Gastroesophageal sphincter (tissue), 4 donors: ENCODE measurements around the gene IL27RA. TPM values are rescaled to one million over a fixed set of nuclear protein-coding genes. Genes with fewer than 3 reads are reported as not detected.

Experiments
- ATAC-seq: fragments of 150-250 bp; one replicate; pipeline ENCODE4 v1.9.1; 2016; ENCODE audit warnings: mild to moderate bottlenecking, moderate library complexity
- H3K27ac ChIP-seq, 4 donors: fragments of 200-600 bp; sonication (generic) in 3 of 4; 1 replicate in 3 of 4; 2 replicates in 1 of 4; pipeline ENCODE4 v1.5.1; 2016 to 2019
- H3K27me3 ChIP-seq: fragments of 200-600 bp; sonication (generic); one replicate; pipeline ENCODE4 v1.5.1; 2019
- H3K36me3 ChIP-seq, 2 donors: fragments of 200-600 bp; sonication (generic); one replicate each; pipeline ENCODE4 v1.5.1; 2019; ENCODE audit warnings: control low read depth in 1 of 2
- H3K4me1 ChIP-seq, 3 donors: fragments of 200-600 bp; sonication (generic); 1 replicate in 2 of 3; 2 replicates in 1 of 3; pipeline ENCODE4 v1.5.1; 2016 to 2019; ENCODE audit warnings: control low read depth in 2 of 3
- H3K4me3 ChIP-seq, 2 donors: fragments of 200-600 bp; sonication (generic); one replicate each; pipeline ENCODE4 v1.5.1; 2019; ENCODE audit warnings: mild to moderate bottlenecking in 1 of 2, moderate library complexity in 1 of 2
- H3K9me3 ChIP-seq, 3 donors: fragments of 200-600 bp; sonication (generic); one replicate each; pipeline ENCODE4 v1.5.1; 2017 to 2019; ENCODE audit warnings: control low read depth in 2 of 3
- EP300 ChIP-seq: sonication (generic); formaldehyde crosslinking; IDR thresholded peaks from one replicate; pipeline ENCODE4 v1.6.1; 2017; ENCODE audit warnings: antibody characterized with exemption, mild to moderate bottlenecking
- POLR2A ChIP-seq, 2 donors: fragments of 450-650 bp; IDR thresholded peaks; one replicate each; pipeline ENCODE4 v1.6.1; 2017; ENCODE audit warnings: antibody characterized with exemption in 2 of 2, mild to moderate bottlenecking in 2 of 2, moderate library complexity in 1 of 2
- POLR2AphosphoS5 ChIP-seq: sonication (generic); formaldehyde crosslinking; IDR thresholded peaks from one replicate; pipeline ENCODE4 v1.6.1; 2017; ENCODE audit warnings: antibody characterized with exemption
- WGBS, 2 donors: methylation state at CpG; one replicate each; pipeline ENCODE4 v1.1.5; 2018; ENCODE audit warnings: low coverage in 1 of 2; 5-methylcytosine and 5-hydroxymethylcytosine counted together
- total RNA-seq, 4 donors: library from RNA; depleted of rRNA; stranded (reverse); fragments of >200 nt; gene quantifications; one replicate each; pipeline ENCODE4 v1.1.0, GENCODE V29; 2016
- TF ChIP-seq, protein P1 (sequence below), 4 experiments: fragments of 200-600 bp in 2 of 4; fragments of 450-650 bp in 2 of 4; sonication (generic) in 1 of 4; IDR thresholded peaks; one replicate each; pipeline ENCODE4 v1.5.1; 2017 to 2019; ENCODE audit warnings: antibody characterized with exemption in 4 of 4, mild to moderate bottlenecking in 2 of 4, moderate library complexity in 2 of 4

Gene IL27RA
- total RNA-seq, 4 donors from 2014 or later = 1.1 to 5.4 (median 3.1) TPM

DNA sequence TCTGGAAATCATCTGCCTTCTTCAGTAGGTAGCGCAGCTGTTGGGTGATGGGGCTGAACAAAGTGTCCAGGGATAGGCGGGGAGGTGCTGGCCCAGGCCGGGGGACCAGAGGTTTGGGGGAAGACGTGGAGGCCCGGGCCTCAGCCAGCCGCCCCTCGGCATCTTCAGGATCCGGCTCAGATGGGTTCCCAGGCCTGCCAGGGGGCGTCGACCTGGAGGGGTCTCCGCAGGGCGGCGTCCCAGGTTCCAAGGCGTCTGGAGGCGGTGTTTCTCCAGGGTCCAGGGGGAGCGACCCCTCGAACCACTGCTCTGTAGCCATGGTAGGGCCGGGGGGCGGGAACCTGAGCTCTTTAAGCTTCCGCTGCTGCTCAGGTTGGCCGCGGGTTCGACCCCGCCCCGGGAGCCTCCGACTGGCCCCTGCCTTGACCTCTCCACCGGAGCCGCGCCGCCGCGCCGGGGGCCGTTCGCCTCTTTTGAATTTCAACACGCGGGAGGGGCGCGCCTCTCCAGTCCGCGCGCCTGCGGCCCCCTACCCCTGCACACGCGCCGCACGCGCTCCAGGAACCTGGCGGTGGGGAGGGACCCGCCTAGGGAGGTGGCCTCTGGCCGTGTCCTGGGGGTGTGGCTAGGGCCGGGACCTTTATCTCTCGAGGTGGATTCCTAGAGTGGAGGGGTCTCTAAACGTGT is 53.9 kb downstream of the IL27RA start, which contains the start of gene C19orf67:
Gene C19orf67, minus strand, starts transcription at position 475 of the 687 bp plus-strand sequence. Its CDS starts 156 bp downstream, at position 319.
- WGBS, 2 donors = 100% methylated on average over 1 of the region's 54 CpGs; no CpG with 5 or more reads in 1 of the 2 donors
- Histone ChIP-seq H3K4me1 (peaks cover 0 to 34% (median 23%) of the 10 kb centered on the region in 3 donors), H3K27ac (peak within 1 kb of the TSS in 1 of 4 donors; percentile 7), H3K4me3 (no peak within 1 kb of the TSS), H3K27me3 (no peaks in the 10 kb centered on the region), H3K9me3 (no peaks in the 10 kb centered on the region), H3K36me3 (peaks cover 0 to 17% of the 10 kb centered on the region in 2 donors)
- TF ChIP-seq POLR2AphosphoS5 (no peak), EP300 (no peak), POLR2A (IDR thresholded peaks at IDR 0.05) (no peak)
- TF ChIP-seq, protein P1, sequence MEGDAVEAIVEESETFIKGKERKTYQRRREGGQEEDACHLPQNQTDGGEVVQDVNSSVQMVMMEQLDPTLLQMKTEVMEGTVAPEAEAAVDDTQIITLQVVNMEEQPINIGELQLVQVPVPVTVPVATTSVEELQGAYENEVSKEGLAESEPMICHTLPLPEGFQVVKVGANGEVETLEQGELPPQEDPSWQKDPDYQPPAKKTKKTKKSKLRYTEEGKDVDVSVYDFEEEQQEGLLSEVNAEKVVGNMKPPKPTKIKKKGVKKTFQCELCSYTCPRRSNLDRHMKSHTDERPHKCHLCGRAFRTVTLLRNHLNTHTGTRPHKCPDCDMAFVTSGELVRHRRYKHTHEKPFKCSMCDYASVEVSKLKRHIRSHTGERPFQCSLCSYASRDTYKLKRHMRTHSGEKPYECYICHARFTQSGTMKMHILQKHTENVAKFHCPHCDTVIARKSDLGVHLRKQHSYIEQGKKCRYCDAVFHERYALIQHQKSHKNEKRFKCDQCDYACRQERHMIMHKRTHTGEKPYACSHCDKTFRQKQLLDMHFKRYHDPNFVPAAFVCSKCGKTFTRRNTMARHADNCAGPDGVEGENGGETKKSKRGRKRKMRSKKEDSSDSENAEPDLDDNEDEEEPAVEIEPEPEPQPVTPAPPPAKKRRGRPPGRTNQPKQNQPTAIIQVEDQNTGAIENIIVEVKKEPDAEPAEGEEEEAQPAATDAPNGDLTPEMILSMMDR (IDR thresholded peaks at IDR 0.05) = no peak
- no peak for ATAC-seq

DNA sequence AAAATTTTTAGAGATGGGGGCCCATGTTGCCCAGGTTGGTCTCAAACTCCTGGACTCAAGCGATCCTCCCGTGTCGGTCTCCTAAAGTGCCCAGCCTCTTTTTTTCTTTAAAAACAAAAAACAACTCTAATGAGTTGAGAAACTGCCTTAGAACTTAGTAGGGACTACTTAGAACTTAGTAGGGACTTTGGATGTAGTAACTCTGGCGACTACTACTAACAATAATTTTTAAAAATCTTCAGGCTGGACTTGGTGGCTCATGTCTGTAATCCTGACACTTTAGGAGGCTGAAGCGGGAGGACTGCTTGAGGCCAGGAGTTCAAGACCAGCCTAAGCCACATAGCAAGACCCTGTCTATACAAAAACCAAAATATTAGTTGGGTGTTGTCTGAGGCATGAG is 54.5 kb downstream of the IL27RA start:
- H3K4me3 ChIP-seq = no peak overlapping the region
- no peaks in the 10 kb centered on the region for H3K9me3 ChIP-seq
- peaks cover 0 to 17% of the 10 kb centered on the region in 2 donors for H3K36me3 ChIP-seq
- 93 to 100% methylated on average over 2 to 5 of the region's 5 CpGs for WGBS, 2 donors
- no peak for ATAC-seq
- H3K4me1 ChIP-seq = peaks cover 0 to 30% (median 20%) of the 10 kb centered on the region in 3 donors
- no peak overlapping the region for H3K27ac ChIP-seq
- TF ChIP-seq, protein P1 (IDR thresholded peaks at IDR 0.05) = no peak
- no peaks in the 10 kb centered on the region for H3K27me3 ChIP-seq

DNA sequence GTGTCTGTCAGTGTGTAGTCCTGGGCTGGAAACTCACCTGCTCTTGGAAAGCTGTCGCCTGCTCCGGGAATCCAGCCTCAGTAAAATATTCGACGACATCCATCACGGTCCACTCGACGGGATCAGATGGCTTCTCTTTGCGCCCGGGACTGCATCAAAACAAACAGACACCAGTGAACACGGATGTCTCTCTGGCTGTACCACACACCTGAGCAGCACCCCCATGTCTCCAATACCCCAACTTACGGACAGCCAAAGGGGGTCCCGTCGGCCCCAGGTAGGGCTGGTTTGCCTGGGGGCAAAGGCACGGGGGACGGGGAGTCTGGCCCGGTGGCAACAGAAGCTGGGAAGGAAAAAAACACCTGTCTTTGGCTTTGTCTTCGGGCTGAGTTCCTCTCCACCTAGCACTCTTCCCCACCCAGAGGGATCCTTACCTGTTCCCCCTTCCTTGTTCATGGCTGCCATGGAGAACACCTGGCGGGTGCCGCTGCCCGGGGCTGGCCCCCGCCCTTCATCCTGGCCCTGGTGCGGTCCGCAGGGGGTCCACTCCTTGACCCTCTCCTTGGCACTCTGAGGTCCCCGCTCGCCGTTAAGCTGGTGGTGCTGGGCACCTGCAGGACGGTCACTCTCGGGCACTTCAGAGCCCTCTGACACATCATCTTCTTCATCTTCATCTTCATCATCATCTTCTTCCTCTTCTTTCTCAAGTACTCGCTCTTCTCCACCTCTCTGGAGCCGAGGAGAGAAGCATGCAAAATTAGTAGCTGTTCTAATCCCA is 57.3 kb downstream of the IL27RA start:
- Histone ChIP-seq H3K27ac (peak overlapping the region in 2 of 4 donors; percentile 97 to 99), H3K27me3 (no peaks in the 10 kb centered on the region), H3K9me3 (peaks cover 0 to 12% (median 0%) of the 10 kb centered on the region in 3 donors), H3K4me3 (peak overlapping the region in 1 of 2 donors; percentile 89), H3K36me3 (peaks cover 0 to 17% of the 10 kb centered on the region in 2 donors), H3K4me1 (peaks cover 0 to 25% (median 10%) of the 10 kb centered on the region in 3 donors)
- TF ChIP-seq POLR2AphosphoS5 (no peak), POLR2A (IDR thresholded peaks at IDR 0.05) (no peak), EP300 (no peak)
- TF ChIP-seq, protein P1 (IDR thresholded peaks at IDR 0.05) = no peak
- WGBS, 2 donors = 59 to 78% methylated on average over 6 to 13 of the region's 30 CpGs
- no peak for ATAC-seq

DNA sequence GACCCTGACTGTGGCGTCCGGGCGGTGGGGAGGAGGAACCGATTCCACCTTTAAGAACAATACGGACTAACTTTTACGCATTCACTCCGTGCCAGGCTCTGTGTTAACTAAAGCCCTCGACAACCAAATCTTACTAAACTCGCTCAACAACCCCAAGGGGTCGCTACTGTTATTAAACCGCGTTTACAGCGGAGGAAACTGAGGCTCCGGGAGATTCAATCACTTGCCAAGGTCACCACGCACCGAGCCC is 57.8 kb downstream of the IL27RA start:
- Histone ChIP-seq H3K4me3 (peak overlapping the region; percentile 31 to 89), H3K27ac (peak overlapping the region in 3 of 4 donors; percentile 97 to 99 (median 98)), H3K27me3 (no peaks in the 10 kb centered on the region), H3K36me3 (peaks cover 0 to 17% of the 10 kb centered on the region in 2 donors), H3K9me3 (peaks cover 0 to 12% (median 0%) of the 10 kb centered on the region in 3 donors), H3K4me1 (peaks cover 0 to 25% (median 10%) of the 10 kb centered on the region in 3 donors)
- no peak for ATAC-seq
- 5 to 15% methylated on average over 8 to 11 of the region's 16 CpGs for WGBS, 2 donors
- TF ChIP-seq, protein P1 (IDR thresholded peaks at IDR 0.05) = peak in 1 of 4 experiments; percentile 20
- no peak for TF ChIP-seq POLR2A (IDR thresholded peaks at IDR 0.05)
